CD8-positive, alpha-beta memory T cell (primary cell): Measurements from ENCODE around the gene AFAP1L2. TPM values are rescaled to one million over a fixed set of nuclear protein-coding genes. Genes with fewer than 3 reads are reported as not detected.

ENCODE experiments used
- CTCF ChIA-PET: fragments of 350-600 bp; sonication (Branson Sonifier 250); formaldehyde crosslinking; loops from one replicate; lab custom pipeline; 2021; ENCODE audit warnings: antibody characterized with exemption; lab: Charles Lee
- POLR2A ChIA-PET: fragments of 350-600 bp; sonication (Branson Sonifier 250); formaldehyde crosslinking; loops from one replicate; lab custom pipeline; 2021; ENCODE audit warnings: antibody characterized with exemption; lab: Charles Lee
- DNase-seq, 5 donors: peaks; one replicate each; pipeline versions ENCODE4 v3.0.0 to v3.0.0-alpha.2; 2020 to 2022; ENCODE audit warnings: mixed read lengths in 1 of 5
- H3K27ac ChIP-seq: one replicate; pipeline ENCODE4 v1.7.0; 2013; ENCODE audit warnings: low read depth, mild to moderate bottlenecking, low read length, moderate library complexity
- H3K27me3 ChIP-seq: 2 replicates; pipeline ENCODE4 v1.7.0; 2013; ENCODE audit warnings: low read length, mild to moderate bottlenecking; ENCODE audit not compliant: insufficient read depth, poor library complexity, severe bottlenecking
- H3K36me3 ChIP-seq: 2 replicates; pipeline ENCODE4 v1.7.0; 2013; ENCODE audit warnings: mild to moderate bottlenecking, low read length, moderate library complexity; ENCODE audit not compliant: insufficient read depth
- H3K4me1 ChIP-seq: 2 replicates; pipeline ENCODE4 v1.7.0; 2013; ENCODE audit warnings: mild to moderate bottlenecking, low read length, moderate library complexity; ENCODE audit not compliant: insufficient read depth
- H3K4me3 ChIP-seq: 2 replicates; pipeline ENCODE4 v1.7.0; 2013; ENCODE audit warnings: mild to moderate bottlenecking, low read length
- H3K9me3 ChIP-seq: 2 replicates; pipeline ENCODE4 v1.7.0; 2013; ENCODE audit warnings: mild to moderate bottlenecking, low read length
- H3K27ac Mint-ChIP-seq, 8 donors: one replicate each; pipeline ENCODE4 v1.8.0; 2020 to 2021; ENCODE audit warnings: mixed read lengths in 8 of 8, mild to moderate bottlenecking in 6 of 8, inconsistent platforms in 3 of 8, moderate library complexity in 3 of 8
- H3K27me3 Mint-ChIP-seq, 2 donors: one replicate each; pipeline ENCODE4 v1.8.0; 2020 to 2021; ENCODE audit warnings: mixed read lengths in 2 of 2, mild to moderate bottlenecking in 1 of 2, moderate library complexity in 1 of 2
- H3K36me3 Mint-ChIP-seq, 3 donors: one replicate each; pipeline ENCODE4 v1.8.0; 2020 to 2021; ENCODE audit warnings: mixed read lengths in 3 of 3, inconsistent platforms in 1 of 3, mild to moderate bottlenecking in 1 of 3
- H3K4me1 Mint-ChIP-seq, 3 donors: one replicate each; pipeline ENCODE4 v1.8.0; 2020 to 2021; ENCODE audit warnings: mixed read lengths in 3 of 3, inconsistent platforms in 1 of 3, mild to moderate bottlenecking in 1 of 3
- H3K4me3 Mint-ChIP-seq, 7 donors: one replicate each; pipeline ENCODE4 v1.8.0; 2020 to 2021; ENCODE audit warnings: mixed read lengths in 7 of 7, mild to moderate bottlenecking in 6 of 7, moderate library complexity in 4 of 7, inconsistent platforms in 2 of 7
- H3K9me3 Mint-ChIP-seq, 5 donors: one replicate each; pipeline ENCODE4 v1.8.0; 2020 to 2022; ENCODE audit warnings: mixed read lengths in 5 of 5, mild to moderate bottlenecking in 3 of 5, moderate library complexity in 2 of 5, inconsistent platforms in 1 of 5
- polyA plus RNA-seq: library from polyadenylated mRNA; unstranded; fragments of 300-500 nt; fragmentation: Illumina TruSeq; gene quantifications from one replicate; pipeline ENCODE4 v1.2.3, GENCODE V29; 2021
- total RNA-seq, 2 experiments: library from RNA; stranded (reverse); gene quantifications; one replicate each; pipeline ENCODE4 v1.2.3, GENCODE V29; 2021

AFAP1L2 gene, protein sequence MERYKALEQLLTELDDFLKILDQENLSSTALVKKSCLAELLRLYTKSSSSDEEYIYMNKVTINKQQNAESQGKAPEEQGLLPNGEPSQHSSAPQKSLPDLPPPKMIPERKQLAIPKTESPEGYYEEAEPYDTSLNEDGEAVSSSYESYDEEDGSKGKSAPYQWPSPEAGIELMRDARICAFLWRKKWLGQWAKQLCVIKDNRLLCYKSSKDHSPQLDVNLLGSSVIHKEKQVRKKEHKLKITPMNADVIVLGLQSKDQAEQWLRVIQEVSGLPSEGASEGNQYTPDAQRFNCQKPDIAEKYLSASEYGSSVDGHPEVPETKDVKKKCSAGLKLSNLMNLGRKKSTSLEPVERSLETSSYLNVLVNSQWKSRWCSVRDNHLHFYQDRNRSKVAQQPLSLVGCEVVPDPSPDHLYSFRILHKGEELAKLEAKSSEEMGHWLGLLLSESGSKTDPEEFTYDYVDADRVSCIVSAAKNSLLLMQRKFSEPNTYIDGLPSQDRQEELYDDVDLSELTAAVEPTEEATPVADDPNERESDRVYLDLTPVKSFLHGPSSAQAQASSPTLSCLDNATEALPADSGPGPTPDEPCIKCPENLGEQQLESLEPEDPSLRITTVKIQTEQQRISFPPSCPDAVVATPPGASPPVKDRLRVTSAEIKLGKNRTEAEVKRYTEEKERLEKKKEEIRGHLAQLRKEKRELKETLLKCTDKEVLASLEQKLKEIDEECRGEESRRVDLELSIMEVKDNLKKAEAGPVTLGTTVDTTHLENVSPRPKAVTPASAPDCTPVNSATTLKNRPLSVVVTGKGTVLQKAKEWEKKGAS
- total RNA-seq: 1 to 10 TPM; 1.6 to 2.5 TPM
- 2.9 TPM for polyA plus RNA-seq

DNA sequence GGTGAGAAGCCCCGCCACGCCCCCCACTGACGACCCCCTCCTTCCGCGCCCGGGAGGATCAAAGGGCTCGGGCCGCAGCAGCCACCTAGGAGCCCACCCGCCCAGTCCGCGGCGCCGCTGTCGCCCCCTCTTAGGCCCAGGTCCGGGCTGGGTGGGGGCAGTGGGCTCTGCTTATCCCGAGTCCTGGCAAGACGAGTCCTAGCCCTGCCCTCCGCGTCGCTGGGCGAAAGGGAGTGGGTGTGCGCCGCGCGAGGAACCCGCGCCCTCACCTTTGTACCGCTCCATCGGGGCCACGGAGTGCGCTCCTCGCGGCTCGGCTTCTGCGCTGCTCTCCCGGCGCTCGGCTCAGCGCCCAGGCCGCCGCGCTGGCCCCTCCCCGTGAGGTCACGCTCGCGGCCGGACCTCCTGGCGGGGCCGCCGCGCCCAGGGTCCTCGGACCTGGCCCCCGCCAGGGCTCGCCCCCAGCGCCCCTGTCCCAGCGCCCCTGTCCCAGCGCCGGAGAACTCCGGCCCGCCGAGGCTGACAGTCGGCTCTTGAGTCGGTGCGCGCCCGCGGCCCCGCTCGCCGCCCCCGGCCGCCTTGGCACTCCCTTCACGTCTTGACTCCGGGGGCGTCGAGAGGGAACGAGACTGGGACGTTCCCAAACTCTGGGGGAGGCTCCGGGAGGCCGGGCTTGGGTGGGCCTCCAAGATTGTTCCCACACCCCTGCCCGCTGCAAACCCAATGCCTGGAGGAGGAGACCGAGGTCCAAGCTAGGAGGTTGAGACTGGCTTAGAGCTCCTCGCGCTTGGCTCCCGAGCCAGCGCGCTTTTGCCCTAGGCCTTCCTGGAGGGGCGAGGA, at the start of gene AFAP1L2:
AFAP1L2 (minus strand) TSS at position 332 of the 840 bp plus-strand sequence; CDS start at position 285, 47 bp downstream.
- H3K9me3 ChIP-seq: no peaks in the 10 kb centered on the region
- H3K4me3 Mint-ChIP-seq: peak within 1 kb of the TSS in 4 of 7 donors; percentile 19 to 77 (median 28)
- H3K4me3 ChIP-seq: no peak within 1 kb of the TSS
- CTCF ChIA-PET: no interaction called here
- no peaks in the 10 kb centered on the region for H3K36me3 Mint-ChIP-seq
- no peaks in the 10 kb centered on the region for H3K4me1 ChIP-seq
- H3K27me3 ChIP-seq: peaks cover 10% of the 10 kb centered on the region
- POLR2A ChIA-PET: no interaction called here
- H3K4me1 Mint-ChIP-seq: peaks cover 6 to 16% (median 8%) of the 10 kb centered on the region in 3 donors
- no peak within 1 kb of the TSS for H3K27ac ChIP-seq
- no peaks in the 10 kb centered on the region for H3K36me3 ChIP-seq
- DNase-seq: no peak
- H3K9me3 Mint-ChIP-seq: peaks cover 0 to 2% (median 0%) of the 10 kb centered on the region in 5 donors
- no peak within 1 kb of the TSS for H3K27ac Mint-ChIP-seq
- peaks cover 33 to 67% of the 10 kb centered on the region in 2 donors for H3K27me3 Mint-ChIP-seq

DNA sequence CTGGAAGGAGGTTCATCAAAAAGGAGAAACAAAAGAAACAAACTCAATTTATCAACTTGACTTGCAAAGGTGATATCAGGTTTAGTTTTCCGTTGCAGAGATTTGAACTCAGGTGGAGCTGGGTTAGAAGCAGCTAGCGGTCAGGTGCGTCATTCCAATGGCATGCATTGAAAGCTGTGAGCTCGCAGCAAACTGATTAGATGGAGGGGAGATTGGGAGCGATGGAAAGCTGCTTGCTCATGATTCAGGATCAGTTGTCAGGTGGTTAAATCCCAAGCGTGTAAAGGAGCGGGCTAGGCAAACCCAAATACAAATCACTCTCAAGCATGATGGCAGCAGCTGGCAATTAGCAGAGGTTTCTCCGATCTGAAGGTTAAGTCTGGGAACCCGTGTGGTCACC, 49.3 kb upstream of the AFAP1L2 start:
- Mint-ChIP-seq H3K4me1 (peaks cover 0 to 9% (median 5%) of the 10 kb centered on the region in 3 donors), H3K4me3 (no peak overlapping the region), H3K36me3 (peaks cover 6 to 84% (median 25%) of the 10 kb centered on the region in 3 donors), H3K27ac (peak overlapping the region in 2 of 8 donors; percentile 35 to 94), H3K9me3 (no peaks in the 10 kb centered on the region), H3K27me3 (no peaks in the 10 kb centered on the region)
- no peaks in the 10 kb centered on the region for H3K27me3 ChIP-seq
- POLR2A ChIA-PET: no interaction called here
- H3K27ac ChIP-seq: no peak overlapping the region
- no peak for DNase-seq
- CTCF ChIA-PET: no interaction called here
- H3K36me3 ChIP-seq: peaks cover 16% of the 10 kb centered on the region
- H3K4me1 ChIP-seq: no peaks in the 10 kb centered on the region
- H3K9me3 ChIP-seq: no peaks in the 10 kb centered on the region
- no peak overlapping the region for H3K4me3 ChIP-seq

DNA sequence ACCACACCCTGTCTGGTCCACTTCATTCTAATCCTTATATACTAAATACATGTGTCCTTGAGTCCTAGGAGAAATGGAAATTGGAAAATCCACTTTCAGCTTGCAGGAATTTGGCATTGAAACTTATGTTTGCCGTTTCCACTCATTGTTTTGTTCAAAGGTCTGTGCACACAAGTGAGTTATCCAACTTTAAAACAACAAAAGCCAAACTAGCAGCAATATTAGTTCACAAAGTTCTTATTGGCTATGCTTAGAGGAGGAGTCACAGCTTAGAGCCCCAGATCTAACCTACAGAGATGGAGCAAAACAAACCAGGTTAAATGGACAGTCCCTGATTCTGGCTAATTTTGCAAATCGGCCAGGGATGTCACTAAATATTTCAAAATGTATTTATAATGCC, 44.6 kb upstream of the AFAP1L2 start:
- peaks cover 0 to 9% (median 2%) of the 10 kb centered on the region in 3 donors for H3K4me1 Mint-ChIP-seq

DNA sequence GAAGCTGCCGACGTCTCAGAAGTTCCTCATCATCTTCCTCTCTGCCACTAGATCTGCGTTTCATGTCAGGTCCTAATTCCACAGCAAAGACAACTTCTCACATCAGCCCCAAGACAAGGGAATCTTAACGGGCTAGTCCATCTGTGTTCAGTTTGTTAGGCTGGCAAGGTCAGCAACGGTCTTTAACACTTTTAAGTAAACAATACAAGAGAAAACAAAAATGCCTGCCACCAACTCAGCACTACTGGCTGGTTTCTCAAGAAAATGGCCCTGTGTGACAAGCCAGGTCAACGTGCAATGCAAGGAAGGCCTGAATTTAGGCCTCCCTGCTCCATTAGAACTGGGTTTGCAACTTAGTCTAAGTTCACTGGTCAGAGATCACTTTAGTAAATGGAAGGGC, 41.0 kb upstream of the AFAP1L2 start:
- Mint-ChIP-seq H3K9me3 (no peaks in the 10 kb centered on the region), H3K27me3 (no peaks in the 10 kb centered on the region), H3K4me3 (no peak overlapping the region), H3K4me1 (no peaks in the 10 kb centered on the region), H3K27ac (peak overlapping the region in 2 of 8 donors; percentile 58 to 67), H3K36me3 (peaks cover 23 to 95% (median 24%) of the 10 kb centered on the region in 3 donors)
- Histone ChIP-seq H3K9me3 (no peaks in the 10 kb centered on the region), H3K36me3 (peaks cover 35% of the 10 kb centered on the region), H3K27me3 (no peaks in the 10 kb centered on the region), H3K27ac (no peak overlapping the region), H3K4me1 (no peaks in the 10 kb centered on the region), H3K4me3 (no peak overlapping the region)
- ChIA-PET POLR2A (no interaction called here), CTCF (no interaction called here)
- DNase-seq: no peak

More for the DNA sequence above, 44.6 kb upstream of the AFAP1L2 start:
- Mint-ChIP-seq H3K27ac (no peak overlapping the region), H3K4me3 (no peak overlapping the region), H3K9me3 (no peaks in the 10 kb centered on the region), H3K36me3 (peaks cover 9 to 93% (median 20%) of the 10 kb centered on the region in 3 donors), H3K27me3 (no peaks in the 10 kb centered on the region)
- CTCF ChIA-PET: interaction anchor here (1.2 kb wide), 1 partner anchor 11 kb away, joined by 3 read pairs; no protein-coding TSS in a partner anchor
- Histone ChIP-seq H3K27me3 (no peaks in the 10 kb centered on the region), H3K4me3 (no peak overlapping the region), H3K27ac (no peak overlapping the region), H3K9me3 (no peaks in the 10 kb centered on the region), H3K4me1 (no peaks in the 10 kb centered on the region), H3K36me3 (peaks cover 25% of the 10 kb centered on the region)
- DNase-seq: no peak
- POLR2A ChIA-PET: no interaction called here

DNA sequence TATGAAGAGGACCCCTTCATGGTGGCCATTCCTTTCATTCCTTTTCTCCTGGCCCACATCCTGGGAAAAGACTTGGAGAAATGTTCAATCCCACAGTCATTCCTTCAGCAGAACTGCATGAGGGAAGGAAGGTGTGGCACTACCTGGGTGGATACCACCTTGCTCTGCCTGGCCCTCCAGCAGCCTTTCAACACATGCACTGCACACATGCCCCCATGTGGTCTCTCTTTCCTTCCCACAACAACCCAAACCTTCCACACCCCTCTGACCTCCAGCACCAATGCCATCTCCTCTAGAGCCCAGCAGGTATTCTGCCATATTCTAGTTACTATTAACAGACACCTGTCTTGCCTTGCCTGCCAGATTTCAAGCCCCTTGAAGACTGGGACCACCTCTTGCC, 40.5 kb upstream of the AFAP1L2 start:
- Mint-ChIP-seq H3K27ac (peak overlapping the region in 3 of 8 donors; percentile 13 to 58 (median 17)), H3K4me1 (no peaks in the 10 kb centered on the region), H3K4me3 (no peak overlapping the region), H3K9me3 (no peaks in the 10 kb centered on the region), H3K36me3 (peaks cover 26 to 95% (median 27%) of the 10 kb centered on the region in 3 donors), H3K27me3 (no peaks in the 10 kb centered on the region)
- H3K27me3 ChIP-seq: no peaks in the 10 kb centered on the region
- DNase-seq: no peak
- H3K4me1 ChIP-seq: no peaks in the 10 kb centered on the region
- peaks cover 40% of the 10 kb centered on the region for H3K36me3 ChIP-seq
- no peak overlapping the region for H3K27ac ChIP-seq
- no peak overlapping the region for H3K4me3 ChIP-seq
- ChIA-PET CTCF (no interaction called here), POLR2A (no interaction called here)
- H3K9me3 ChIP-seq: no peaks in the 10 kb centered on the region

DNA sequence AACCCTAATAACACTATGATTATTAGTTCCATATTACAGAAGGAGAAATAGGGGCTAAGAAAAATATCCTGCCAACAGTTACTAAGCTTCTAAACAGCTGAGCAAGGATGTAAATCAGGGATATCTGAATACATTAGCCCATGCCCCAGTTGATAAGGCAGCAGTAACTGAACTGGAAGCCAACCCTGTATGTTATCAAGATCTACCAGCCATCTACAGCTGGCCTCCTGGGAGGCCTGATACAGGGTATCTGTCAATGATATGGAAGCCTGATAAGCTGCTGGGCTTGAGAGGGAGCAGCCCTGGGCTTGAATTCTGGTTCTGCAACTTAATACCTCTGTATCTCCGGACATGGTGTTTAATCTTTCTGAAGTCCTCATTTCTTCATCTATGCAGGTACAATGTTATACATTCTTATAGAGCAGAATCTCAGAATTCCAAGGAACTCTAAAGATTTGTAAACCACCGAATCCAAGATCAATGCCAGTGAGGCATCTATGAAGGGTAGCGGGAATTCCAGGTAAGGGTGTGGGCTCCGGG, 37.9 kb upstream of the AFAP1L2 start:
- Mint-ChIP-seq H3K4me1 (no peaks in the 10 kb centered on the region), H3K4me3 (no peak overlapping the region), H3K9me3 (no peaks in the 10 kb centered on the region), H3K36me3 (peaks cover 35 to 99% (median 36%) of the 10 kb centered on the region in 3 donors), H3K27ac (no peak overlapping the region), H3K27me3 (no peaks in the 10 kb centered on the region)
- no peak for DNase-seq
- no peak overlapping the region for H3K4me3 ChIP-seq
- no peaks in the 10 kb centered on the region for H3K9me3 ChIP-seq
- no peak overlapping the region for H3K27ac ChIP-seq
- no peaks in the 10 kb centered on the region for H3K27me3 ChIP-seq
- no peaks in the 10 kb centered on the region for H3K4me1 ChIP-seq
- H3K36me3 ChIP-seq: peaks cover 54% of the 10 kb centered on the region
- POLR2A ChIA-PET: no interaction called here
- CTCF ChIA-PET: no interaction called here

DNA sequence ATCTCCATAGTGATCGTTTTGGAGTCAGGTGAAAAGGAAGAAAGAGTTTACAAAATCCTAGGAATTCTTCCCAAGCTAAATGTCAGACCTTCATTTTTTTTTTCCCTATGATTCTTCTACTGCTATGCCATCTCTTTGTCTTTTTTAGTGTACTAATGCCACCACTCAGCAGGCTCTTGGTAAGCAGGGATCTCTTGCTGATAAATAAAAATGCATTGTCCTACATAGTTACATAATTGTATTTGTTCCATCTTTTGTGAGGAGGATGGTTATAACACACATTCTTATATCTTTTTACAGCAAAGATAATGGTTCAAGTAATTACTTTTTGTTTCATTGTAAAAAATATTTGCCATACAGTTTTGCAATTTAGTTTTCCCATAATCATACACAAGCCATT, 36.8 kb upstream of the AFAP1L2 start:
- Histone ChIP-seq H3K9me3 (no peaks in the 10 kb centered on the region), H3K27me3 (no peaks in the 10 kb centered on the region), H3K4me1 (no peaks in the 10 kb centered on the region), H3K27ac (no peak overlapping the region), H3K36me3 (peaks cover 58% of the 10 kb centered on the region), H3K4me3 (no peak overlapping the region)
- H3K9me3 Mint-ChIP-seq: no peaks in the 10 kb centered on the region
- no peaks in the 10 kb centered on the region for H3K27me3 Mint-ChIP-seq
- no peak for DNase-seq
- H3K4me3 Mint-ChIP-seq: no peak overlapping the region
- ChIA-PET CTCF (no interaction called here), POLR2A (no interaction called here)
- H3K36me3 Mint-ChIP-seq: peaks cover 38 to 99% (median 41%) of the 10 kb centered on the region in 3 donors
- H3K27ac Mint-ChIP-seq: no peak overlapping the region
- H3K4me1 Mint-ChIP-seq: no peaks in the 10 kb centered on the region
